Measurements from ENCODE around the gene HLA-DQB1. TPM values are rescaled to one million over a fixed set of nuclear protein-coding genes. Genes with fewer than 3 reads are reported as not detected.
"Not testable (repeated sequence)": the region's sequence is repeated elsewhere in the genome, so short reads cannot be mapped to it uniquely, and the experiment has no call there.

Gene HLA-DQB1
- total RNA-seq, 1 donor from 2014 or later = 1.8 TPM

DNA sequence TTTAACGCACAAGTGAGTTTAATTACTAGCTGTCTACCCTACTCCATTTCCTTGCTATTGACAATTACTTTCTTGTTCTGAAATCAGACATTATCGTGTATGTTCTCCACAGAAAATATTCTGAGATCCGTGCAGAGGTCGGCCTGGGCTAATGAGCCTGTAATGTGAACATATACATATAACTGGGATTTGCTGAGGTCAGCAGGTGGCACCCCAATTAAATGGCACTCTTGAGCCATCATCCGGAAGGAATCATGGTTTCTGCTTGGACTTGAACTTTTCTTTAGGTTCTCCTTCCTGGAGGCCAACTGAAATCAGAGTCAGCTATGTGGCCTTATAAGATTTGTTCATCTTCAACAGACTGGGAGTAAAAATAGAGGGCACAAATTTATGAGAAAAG is 3.6 kb downstream of the HLA-DQB1 start:
- DNase-seq (ENCODE audit: low read depth) = no peak

DNA sequence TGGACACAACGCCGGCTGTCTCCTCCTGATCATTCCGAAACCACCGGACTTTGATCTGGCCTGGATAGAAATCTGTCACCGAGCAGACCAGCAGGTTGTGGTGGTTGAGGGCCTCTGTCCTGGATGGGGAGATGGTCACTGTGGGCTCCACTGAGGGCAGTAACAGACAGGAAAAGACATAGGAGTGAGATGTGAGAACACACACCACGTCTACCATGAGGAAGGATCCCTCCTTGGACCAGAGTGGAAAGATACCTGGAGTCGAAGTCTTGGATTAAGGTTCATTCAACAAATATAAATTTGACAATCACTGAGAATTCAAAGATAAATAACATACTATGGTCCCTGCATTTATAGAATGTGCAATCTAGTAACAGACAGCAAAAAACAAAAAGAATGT is 4.4 kb downstream of the HLA-DQB1 start:
- no peak for DNase-seq (ENCODE audit: low read depth)

DNA sequence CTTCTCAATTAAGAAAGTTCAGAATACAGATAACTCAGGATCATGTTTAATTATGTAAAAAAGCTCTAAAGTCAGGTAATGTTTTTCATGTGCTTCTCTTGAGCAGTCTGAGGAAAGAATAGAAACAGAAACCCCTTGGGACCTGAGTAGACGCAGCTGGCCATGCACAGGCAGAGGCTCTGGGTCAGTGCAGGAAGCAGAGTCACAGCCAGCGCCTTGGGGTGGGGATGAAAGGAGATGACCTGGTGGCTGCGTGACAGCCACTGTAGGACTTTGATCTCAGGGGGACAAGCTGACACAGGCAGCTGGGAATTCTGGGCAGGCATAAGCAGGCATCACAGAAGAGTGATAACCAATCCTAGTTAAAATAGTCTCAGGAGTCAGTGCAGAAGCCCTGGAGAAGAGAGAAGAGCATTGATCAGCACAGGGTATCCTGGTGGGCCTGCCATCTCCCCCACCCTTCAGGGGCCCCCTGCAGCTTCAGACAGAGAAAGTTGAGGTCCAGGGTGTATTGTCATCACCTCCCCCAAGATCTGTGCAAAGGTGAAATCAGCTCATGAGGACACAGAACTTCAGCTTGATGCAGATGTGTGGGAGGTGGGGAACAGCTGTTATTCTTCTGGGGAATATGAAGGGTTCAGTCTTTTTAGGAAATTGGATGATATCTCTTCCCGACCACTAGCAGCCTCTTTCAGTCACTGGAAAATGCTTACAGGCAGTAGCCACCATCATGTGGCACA is 6.4 kb downstream of the HLA-DQB1 start:
- no peak for DNase-seq (ENCODE audit: low read depth)

DNA sequence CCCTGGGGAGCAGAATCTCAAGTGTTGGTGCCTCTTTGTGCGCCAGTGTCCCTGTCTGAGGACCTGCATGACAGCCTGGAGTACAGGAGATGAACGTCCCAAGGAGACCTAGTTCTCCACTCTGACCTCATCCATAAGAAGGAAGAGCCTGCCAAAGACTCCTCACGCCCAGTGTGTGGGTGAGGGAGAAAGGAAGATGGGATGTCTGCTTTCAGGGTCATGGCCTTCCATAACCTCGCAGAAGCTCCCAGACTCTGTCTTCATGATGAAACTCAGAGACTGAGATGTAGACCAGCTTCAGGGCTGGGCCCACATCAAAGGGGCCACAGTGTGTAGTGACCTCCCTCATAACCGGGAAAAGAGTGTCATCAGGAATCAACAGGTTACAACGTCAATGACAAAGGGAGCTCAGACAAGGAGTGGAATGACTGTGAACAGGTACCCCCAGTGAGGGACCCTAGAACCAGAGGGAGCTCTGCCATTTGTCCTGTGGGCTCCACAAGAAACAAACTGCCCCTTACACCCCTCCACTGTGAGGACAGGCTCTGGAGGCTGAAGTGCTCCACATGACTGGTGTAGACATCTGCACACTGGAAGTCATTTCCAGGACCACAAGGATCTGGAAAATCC is 8.1 kb downstream of the HLA-DQB1 start:
- DNase-seq (ENCODE audit: low read depth) = no peak

DNA sequence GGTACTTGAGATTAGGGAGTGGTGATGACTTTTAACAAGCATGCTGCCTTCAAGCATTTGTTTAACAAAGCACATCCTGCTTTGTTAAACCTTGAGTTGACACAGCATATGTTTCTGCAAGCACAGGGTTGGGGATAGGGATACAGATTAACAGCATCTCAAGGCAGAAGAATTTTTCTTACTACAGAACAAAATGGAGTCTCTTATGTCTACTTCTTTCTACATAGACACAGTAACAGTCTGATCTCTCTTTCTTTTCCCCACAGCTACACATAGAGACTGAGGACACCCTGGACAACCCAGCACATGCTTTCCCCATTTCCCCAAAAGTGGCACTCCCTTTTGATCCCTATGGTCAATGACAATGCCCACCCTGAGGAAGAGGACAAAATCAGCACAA is 8.6 kb downstream of the HLA-DQB1 start:
- DNase-seq (ENCODE audit: low read depth) = not testable (repeated sequence)

DNA sequence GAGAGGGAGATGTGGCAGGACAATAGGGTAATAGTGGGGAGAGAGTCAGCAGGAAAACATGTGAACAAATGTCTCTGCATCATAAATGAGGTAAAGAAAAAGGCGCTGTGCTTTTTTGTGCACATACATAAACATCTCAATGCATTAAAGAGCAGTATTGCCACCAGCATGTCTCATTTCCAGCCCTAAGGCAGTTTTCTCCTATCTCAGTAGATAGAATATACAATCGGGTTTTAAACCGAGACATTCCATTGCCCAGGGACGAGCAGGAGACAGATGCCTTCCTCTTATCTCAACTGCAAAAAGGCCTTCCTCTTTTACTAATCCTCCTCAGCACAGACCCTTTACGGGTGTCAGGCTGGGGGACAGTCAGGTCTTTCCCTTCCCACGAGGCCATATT is 9.1 kb downstream of the HLA-DQB1 start:
- DNase-seq (ENCODE audit: low read depth) = not testable (repeated sequence)

DNA sequence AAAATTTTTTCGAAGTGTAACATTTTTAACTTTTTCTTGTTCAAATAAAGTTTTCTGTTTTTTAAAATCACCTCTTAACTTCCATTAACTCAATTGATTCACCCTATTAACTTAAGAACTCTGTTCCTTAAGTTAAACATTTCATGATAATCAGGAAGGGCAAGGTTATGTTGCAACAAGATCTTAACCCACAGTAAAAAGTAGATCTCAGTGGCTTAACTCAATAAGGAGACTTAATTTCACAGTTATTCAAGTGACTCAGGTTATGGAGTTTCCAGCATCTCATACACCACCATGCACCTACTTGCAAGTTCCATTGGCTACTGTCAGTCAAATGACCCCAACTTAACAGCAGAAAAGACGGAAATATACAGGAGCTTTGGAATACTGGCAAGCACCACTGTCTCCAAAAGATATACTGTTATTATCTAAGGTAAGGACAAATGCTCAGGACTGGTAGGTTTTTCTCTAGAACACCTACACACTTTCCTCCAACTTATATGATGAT is 11.2 kb downstream of the HLA-DQB1 start:
- DNase-seq (ENCODE audit: low read depth) = peak; percentile 22

DNA sequence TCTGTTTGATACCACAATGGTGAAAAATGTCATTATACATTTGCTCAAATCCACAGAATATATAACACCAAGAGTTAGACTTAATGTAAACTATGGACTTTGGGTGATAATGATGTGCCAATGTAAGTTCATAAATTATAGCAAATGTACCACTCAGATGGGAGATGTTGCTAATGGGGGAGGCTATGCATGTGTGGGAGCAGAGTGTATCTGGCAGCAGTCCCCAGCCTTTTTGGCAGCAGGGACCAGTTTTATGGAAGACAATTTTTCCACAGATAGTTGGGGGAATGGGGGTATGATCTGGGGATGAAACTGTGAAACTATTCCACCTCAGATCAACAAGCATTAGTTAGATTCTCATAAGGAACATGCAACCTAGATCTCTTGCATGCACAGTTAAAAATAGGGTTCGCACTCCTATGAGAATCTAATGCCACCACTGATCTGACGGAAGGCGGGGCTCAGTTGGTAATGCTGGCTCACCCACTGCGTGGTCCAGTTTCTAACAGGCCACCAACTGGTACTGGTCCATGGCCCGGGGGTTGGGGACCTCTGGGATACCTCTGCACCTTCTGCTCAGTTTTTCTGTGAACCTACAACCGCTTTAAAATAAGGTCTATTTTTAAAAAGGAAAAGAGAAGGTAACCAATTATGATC is 21.3 kb downstream of the HLA-DQB1 start:
- no peak for DNase-seq (ENCODE audit: low read depth)

DNA sequence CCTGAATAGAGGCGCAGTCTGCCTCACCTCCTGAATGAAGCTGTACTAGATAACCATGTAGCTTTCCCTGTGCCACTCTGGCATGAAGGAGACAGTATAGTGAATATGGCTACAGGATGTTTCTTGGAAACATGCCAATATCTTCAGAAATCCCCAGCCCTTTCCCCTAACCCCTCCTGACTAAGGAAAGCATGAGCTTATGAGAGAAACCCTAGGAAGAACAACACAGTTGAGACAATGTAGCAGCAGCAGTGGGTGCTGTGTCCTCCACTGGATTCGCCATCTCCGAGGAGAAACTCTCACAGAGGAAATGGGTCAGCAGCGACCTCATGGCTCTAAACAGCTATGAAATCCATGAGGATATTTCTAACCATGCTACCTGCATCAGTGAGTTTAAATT is 22.6 kb downstream of the HLA-DQB1 start:
- no peak for DNase-seq (ENCODE audit: low read depth)

DNA sequence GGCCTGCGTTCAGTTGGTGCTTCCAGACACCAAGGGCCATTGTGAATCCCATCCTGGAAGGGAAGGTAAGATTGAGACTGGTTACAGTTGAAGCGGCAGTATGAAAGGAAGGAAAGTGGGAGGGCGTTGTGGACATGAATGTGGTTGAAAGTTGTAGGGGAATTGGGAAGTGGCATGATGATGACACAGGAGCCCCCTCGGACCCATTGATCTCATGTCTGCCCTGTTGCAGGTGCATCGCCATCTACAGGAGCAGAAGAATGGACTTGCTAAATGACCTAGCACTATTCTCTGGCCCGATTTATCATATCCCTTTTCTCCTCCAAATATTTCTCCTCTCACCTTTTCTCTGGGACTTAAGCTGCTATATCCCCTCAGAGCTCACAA is 23.7 kb downstream of the HLA-DQB1 start:
- DNase-seq (ENCODE audit: low read depth) = no peak

DNA sequence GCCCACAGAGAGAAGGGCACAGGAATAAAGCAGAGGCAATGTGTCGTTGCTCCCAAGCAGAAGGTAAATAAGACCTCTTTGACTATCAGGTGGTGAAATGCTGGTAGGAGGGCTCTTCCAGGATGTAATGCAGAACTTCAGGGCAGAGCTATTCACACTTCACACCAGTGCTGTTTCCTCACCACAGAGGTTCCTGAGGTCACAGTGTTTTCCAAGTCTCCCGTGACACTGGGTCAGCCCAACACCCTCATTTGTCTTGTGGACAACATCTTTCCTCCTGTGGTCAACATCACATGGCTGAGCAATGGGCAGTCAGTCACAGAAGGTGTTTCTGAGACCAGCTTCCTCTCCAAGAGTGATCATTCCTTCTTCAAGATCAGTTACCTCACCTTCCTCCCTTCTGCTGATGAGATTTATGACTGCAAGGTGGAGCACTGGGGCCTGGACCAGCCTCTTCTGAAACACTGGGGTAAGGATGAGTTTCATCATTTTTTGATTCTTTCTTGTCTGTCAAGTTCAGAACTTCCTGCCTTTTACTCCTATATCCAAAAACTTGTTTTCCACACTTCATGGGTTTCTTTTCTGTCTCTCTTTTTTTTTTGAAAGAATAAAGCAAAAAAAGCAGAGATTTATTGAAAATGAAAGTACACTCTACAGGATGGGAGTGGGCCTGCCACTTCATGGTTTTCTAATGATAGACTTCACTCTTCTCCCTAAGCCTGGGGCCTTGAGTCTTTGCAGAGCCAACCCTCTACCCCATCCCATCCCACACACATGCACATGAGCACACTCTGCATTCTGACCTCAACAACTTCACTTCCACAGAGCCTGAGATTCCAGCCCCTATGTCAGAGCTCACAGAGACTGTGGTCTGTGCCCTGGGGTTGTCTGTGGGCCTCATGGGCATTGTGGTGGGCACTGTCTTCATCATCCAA is 24.4 kb downstream of the HLA-DQB1 start:
- not testable (repeated sequence) for DNase-seq (ENCODE audit: low read depth)

DNA sequence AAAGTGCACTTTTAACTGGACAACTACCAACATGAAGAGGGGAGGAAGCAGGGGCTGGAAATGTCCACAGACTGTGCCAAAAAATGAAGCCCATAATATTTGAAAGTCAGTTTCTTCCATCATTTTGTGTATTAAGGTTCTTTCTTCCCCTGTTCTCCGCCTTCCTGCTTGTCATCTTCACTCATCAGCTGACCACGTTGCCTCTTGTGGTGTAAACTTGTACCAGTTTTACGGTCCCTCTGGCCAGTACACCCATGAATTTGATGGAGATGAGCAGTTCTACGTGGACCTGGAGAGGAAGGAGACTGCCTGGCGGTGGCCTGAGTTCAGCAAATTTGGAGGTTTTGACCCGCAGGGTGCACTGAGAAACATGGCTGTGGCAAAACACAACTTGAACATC is 25.3 kb downstream of the HLA-DQB1 start:
- DNase-seq (ENCODE audit: low read depth) = no peak

DNA sequence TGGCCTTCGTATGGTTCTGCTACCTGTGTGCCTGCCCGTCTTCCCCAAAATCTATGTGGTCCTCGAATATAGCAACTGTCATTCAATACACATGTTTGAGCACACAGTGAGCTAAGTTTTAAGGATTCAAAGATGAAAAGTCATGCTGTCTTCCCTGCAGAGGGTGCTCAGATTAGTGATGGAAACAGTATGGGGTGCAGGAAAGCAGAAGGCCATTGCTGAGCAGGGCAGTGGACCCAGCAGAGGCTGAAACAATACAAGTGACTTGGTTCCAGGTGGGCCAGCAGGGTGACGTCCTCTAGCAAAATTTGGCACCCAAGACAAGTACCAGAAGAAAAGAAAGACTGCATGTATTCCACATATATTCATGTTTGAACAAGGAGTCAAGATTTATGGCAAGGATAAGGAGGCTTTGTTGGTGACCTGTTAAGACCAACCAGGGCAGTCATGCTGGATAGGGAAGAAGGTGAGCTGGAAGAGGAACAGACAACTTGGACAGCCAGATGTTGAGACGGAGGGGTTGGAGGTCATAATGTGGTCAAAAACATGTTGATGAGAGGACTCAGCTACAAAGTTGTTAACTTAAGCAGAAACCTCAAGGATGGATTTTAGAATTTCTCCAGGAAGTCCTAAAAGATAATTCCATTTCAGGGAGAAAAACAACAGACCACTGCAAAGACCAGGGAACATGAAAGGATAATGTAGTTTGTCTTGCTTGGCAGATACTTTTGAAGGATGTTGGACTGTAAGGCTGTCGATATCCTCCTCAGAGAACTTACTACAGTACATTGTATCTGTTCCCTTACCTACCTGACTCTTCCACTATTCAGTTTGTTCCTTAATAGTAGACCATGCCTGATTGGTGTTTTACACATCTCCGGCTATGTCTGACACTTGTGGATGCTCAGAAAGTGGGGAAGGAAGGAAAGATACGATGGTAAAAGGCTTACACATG is 26.7 kb downstream of the HLA-DQB1 start:
- DNase-seq (ENCODE audit: low read depth) = no peak

DNA sequence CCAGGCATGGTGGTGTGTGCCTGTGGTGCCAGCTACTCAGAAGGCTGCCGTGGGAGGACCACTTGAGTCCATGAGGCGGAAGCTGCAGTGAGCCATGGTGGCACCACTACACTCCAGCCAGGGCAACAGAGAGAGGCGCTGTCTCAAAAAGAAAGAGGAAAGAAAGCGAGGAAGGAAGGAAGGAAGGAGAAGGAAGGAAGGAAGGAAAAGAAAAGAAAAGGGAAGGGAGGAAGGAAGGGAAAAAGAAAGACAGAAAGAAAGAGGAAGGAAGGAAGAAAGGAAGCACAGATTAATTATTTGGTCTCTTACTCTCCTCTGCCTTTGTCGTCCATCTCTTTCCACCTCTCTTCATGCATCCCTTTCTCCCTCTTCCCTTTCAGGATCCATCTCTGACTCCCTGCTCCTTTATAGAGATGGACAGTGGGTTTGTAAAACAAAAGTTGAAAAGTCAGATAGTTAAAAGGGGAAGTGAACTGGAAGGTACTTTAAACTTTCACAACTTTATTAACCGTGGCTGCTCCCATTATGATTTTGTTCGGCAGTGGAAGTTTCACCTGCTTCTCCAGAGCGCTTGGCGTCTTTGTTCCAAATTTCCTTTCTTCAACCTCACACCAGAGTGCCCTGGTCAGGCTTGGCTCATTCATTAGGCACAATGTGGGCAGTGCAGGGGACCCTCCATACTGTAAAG is 27.8 kb downstream of the HLA-DQB1 start:
- DNase-seq (ENCODE audit: low read depth) = no peak

DNA sequence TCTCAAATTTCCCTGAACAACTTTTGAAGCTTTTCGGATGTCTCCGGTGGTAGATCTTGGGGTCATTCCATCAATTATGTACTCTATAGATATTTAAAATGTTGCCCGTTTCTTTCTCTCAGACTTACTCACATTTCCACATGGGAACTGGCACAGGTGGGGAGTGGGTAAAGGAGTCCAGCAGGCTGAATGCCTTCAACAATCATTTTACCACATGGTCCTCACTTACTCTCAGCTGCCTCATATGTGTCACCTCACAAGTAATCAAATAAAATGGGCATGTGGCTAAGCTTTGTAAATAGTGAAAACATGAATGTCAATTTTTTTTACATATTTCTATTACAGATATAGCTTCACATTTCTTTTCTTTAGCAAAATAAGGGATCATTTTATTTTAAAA is 28.6 kb downstream of the HLA-DQB1 start:
- no peak for DNase-seq (ENCODE audit: low read depth)

DNA sequence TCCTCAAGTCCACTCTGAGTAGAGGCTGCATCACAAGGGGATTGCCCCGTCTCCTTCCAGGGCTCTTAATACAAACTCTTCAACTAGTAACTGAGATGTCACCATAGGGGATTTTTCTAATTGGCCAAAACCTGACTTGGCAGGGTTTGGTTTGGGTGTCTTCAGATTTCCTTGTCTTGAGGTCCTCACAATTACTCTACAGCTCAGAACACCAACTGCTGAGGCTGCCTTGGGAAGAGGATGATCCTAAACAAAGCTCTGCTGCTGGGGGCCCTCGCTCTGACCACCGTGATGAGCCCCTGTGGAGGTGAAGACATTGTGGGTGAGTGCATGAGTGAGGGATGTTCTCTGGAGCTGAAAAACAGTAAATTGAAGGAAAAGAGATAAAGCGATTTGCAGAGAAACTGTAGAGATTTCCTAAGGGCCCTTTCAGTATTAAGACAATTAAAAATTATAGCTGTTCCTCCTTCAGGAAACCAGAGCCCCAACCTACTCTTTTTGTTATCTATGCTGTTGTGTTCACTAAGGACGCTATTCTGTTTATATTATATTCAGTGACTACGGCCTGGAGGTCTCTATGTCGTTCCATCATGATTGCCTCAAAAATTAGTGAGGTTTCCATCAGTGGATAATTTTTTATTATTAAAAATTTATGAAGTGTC is 29.1 kb downstream of the HLA-DQB1 start, which contains the start of gene HLA-DQA1:
TSS of gene HLA-DQA1 (plus strand) at position 188 of the 662 bp plus-strand sequence. CDS start at position 241, 53 bp downstream.
- no peak for DNase-seq (ENCODE audit: low read depth)

DNA sequence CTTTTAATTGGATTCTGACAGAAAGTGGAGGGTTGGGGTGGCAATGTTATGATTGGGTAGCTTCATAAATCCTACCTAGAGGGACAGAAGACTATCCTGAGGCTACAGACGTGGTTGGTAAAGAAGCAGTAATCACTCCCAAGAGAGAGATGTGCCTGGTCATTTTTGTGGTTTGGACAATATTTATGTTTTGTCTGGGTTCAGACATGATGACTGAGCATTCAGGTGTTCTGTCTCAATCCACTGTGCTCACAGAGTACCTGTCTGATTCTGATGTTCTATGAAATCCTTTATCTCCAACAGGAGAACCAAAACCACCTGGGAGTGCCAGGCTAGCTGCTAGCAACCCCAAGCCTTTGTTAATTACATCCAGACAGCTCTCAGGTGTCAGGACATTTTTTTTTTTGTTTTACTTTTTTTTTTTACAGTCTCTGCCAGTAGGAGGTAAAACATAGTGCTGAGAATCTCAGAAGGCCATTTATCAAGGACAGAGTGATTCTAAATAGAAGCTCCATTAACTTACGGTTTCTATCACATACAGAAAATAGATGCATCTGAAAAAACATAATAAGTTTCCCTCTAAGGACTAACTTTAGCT is 30.8 kb downstream of the HLA-DQB1 start:
- no peak for DNase-seq (ENCODE audit: low read depth)

DNA sequence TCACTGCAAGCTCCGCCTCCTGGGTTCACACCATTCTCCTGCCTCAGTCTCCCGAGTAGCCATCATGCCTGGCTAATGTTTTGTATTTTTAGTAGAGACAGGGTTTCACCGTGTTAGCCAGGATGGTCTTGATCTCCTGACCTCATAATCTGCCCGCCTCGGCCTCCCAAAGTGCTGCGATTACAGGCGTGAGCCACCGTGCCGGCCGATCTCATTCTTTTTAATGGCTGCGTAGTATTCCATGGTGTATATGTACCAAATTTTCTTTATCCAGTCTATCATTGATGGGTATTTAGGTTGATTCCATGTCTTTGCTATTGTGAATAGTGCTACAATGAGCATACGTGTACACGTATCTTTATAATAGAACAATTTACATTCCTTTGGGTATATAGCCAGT is 36.7 kb downstream of the HLA-DQB1 start:
- DNase-seq (ENCODE audit: low read depth) = not testable (repeated sequence)

DNA sequence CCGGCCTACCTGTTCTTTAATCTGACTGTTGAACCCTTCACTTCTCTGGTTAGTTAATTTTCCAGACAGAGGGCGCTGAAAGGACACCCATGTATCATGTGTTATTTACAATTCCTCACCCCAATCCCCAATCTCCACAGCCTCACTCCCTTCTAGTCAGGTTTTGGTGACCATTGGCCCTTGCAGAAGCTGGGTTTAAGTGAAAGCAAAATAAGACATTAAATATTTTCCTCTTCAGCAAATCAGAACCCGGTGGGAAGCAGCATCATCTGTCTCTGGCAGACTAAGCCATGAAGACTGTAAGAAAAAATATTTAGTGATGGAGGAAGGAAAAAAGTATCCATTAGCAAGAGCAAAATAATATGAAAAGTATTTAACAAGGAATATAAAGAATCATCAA is 38.6 kb downstream of the HLA-DQB1 start:
- peak; percentile 64 for DNase-seq (ENCODE audit: low read depth)

Data from renal cortical epithelial cell (primary cell).